ENCODE results near the gene C17orf100.
"Not testable (repeated sequence)": the region's sequence is repeated elsewhere in the genome, so short reads cannot be mapped to it uniquely, and the experiment has no call there.

Gene C17orf100

DNA sequence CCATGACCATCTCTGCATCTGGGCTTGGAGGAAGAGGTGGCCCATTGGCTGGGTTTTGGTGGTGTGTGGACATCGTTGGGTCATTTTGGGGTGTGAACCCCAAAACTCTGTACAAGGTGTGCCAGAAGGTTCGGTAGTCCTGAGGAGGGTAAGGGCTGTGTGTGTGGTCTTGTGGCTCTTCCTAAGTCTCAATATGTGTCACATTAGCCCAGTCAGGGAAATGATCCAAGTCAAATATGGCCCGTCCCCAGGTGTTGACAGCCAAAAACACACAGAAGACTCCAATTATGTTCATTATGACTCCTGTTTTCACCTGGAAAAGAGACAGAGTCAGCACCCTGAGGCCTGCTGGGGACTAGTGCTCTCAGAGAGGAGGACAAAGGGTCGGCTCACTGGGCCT, 34.5 kb downstream of the C17orf100 start:
- TF ChIP-seq, protein P1, sequence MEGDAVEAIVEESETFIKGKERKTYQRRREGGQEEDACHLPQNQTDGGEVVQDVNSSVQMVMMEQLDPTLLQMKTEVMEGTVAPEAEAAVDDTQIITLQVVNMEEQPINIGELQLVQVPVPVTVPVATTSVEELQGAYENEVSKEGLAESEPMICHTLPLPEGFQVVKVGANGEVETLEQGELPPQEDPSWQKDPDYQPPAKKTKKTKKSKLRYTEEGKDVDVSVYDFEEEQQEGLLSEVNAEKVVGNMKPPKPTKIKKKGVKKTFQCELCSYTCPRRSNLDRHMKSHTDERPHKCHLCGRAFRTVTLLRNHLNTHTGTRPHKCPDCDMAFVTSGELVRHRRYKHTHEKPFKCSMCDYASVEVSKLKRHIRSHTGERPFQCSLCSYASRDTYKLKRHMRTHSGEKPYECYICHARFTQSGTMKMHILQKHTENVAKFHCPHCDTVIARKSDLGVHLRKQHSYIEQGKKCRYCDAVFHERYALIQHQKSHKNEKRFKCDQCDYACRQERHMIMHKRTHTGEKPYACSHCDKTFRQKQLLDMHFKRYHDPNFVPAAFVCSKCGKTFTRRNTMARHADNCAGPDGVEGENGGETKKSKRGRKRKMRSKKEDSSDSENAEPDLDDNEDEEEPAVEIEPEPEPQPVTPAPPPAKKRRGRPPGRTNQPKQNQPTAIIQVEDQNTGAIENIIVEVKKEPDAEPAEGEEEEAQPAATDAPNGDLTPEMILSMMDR (IDR thresholded peaks at IDR 0.05; ENCODE audit: control insufficient read depth, insufficient read depth, low read depth, low read length, missing control alignments), result no peak
- no peak overlapping the region for H3K4me3 ChIP-seq (ENCODE audit: control insufficient read depth, low read depth, low read length)
- no peak for DNase-seq (ENCODE audit: low read depth)

DNA sequence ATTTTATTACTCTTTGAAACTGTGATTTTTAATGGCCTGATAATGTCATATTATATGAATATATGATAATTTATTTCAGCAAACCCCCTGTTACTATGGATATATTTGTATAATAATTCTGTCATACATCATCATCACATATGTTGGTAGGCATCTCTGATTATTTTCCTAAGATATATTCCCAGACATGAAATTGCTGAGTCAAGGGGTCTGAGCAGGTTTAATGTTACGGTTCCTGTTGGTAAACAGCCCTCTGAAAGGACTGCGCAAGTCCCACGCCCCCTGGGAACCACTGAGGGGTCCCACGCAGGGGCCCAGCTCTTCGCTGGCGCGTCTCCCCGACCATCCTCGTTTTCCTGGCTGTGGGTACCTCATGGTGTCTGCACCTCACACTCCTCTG, 37.4 kb downstream of the C17orf100 start:
- TF ChIP-seq, protein P1 (IDR thresholded peaks at IDR 0.05; ENCODE audit: control insufficient read depth, insufficient read depth, low read depth, low read length, missing control alignments), result no peak
- no peak for DNase-seq (ENCODE audit: low read depth)
- H3K4me3 ChIP-seq (ENCODE audit: control insufficient read depth, low read depth, low read length), result no peak overlapping the region

DNA sequence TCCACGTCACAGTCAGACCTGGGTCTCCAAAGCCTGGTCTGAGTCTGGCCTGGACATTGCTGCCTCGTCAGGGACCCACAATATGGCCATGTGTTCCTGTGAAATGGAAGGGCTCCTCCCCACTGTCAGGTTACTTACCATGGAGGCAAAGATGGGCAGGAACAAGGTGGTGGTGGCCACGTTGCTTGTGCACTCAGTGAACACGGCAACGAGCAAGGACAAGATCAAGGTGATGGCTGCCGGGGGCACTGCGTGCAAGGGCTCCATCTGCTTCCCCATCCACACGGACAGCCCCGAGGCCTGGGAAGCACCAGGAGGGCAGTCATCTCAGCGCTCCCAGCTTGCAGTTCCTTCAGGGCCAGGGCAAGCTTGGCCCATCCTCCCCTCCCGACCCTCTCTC, 39.1 kb downstream of the C17orf100 start:
- DNase-seq (ENCODE audit: low read depth), result no peak
- TF ChIP-seq, protein P1 (IDR thresholded peaks at IDR 0.05; ENCODE audit: control insufficient read depth, insufficient read depth, low read depth, low read length, missing control alignments), result no peak
- H3K4me3 ChIP-seq (ENCODE audit: control insufficient read depth, low read depth, low read length), result no peak overlapping the region

DNA sequence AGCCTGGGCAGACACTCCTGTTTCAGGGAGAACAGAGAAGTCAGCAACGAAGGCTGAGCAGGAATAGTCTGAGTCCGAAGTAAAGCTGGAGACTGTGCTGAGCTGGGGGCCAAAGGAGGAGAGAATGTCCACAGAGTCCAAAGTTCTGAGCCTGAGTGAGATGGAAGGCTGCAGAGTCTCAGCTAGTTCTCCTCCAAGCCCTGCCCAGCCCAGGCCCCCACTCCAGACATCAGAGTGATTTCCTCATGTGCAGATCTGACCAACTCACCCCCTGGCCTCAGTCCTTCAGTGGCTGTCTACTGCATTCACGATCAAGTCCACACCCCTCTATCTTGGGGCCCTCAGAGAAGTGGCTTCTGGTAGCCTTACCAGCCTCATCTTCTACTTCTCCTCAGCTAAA, 40.0 kb downstream of the C17orf100 start:
- H3K4me3 ChIP-seq (ENCODE audit: control insufficient read depth, low read depth, low read length), result no peak overlapping the region
- TF ChIP-seq, protein P1 (IDR thresholded peaks at IDR 0.05; ENCODE audit: control insufficient read depth, insufficient read depth, low read depth, low read length, missing control alignments), result no peak
- DNase-seq (ENCODE audit: low read depth), result no peak

DNA sequence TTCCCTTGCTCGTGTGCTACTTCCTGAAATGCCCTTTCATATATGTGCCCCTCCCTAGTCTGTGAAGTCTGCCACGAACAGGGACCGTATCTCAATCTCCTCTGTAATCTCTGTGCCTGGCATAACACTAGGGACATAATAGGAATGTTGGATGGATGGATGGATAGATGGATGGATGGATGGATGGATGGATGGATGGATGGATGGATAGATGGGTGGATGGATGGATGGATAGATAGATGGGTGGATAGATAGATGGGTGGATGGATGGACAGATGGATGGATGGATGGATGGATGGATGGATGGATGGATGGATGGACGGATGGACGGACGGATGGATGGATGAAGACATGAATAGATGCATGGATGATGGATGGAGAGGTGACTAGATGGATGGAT, 40.4 kb downstream of the C17orf100 start:
- DNase-seq (ENCODE audit: low read depth); H3K4me3 ChIP-seq (ENCODE audit: control insufficient read depth, low read depth, low read length): not testable (repeated sequence)

DNA sequence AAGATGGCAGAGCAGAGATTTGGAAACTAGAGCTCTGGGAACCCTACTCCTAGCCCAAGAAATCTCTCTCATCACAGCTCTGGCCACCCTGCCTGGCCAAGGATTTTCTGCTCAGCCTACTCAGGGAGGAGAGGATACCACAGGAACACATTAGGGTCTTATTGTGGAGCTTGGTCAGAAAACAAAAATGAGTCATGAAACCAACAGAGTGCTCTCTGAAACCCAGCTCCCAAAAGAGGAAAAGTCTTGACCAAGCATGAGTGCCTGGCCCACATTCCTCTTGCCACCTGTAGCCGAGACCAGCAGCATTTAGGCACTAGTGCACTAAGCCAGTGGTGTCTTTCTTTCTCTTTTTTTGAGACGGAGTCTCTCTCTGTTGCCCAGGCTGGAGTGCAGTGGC, 43.5 kb downstream of the C17orf100 start:
- DNase-seq (ENCODE audit: low read depth), result no peak
- H3K4me3 ChIP-seq (ENCODE audit: control insufficient read depth, low read depth, low read length), result no peak overlapping the region
- TF ChIP-seq, protein P1 (IDR thresholded peaks at IDR 0.05; ENCODE audit: control insufficient read depth, insufficient read depth, low read depth, low read length, missing control alignments), result no peak

DNA sequence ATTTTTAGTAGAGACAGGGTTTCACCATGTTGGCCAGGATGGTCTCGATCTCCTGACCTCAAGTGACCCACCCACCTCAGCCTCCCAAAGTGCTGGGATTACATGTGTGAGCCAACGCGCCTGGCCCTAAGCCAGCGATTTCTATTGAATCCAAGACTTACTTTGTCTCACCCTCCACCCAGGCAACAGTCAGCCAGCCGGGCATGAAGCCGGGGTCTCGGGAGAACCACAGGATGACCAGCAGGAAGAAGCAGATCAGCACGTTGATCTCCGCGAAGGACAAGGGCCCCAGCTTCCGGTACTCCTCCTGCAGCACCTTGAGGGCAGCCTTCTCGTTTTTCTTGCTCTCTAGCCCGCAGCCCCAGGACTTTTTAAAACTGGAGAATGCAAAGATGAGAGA, 44.0 kb downstream of the C17orf100 start:
- TF ChIP-seq, protein P1 (IDR thresholded peaks at IDR 0.05; ENCODE audit: control insufficient read depth, insufficient read depth, low read depth, low read length, missing control alignments), result no peak
- DNase-seq (ENCODE audit: low read depth), result no peak
- H3K4me3 ChIP-seq (ENCODE audit: control insufficient read depth, low read depth, low read length), result no peak overlapping the region

Data from AG09309 (cell line).